ENCODE measurements around the gene RAMP1.

Gene RAMP1

DNA sequence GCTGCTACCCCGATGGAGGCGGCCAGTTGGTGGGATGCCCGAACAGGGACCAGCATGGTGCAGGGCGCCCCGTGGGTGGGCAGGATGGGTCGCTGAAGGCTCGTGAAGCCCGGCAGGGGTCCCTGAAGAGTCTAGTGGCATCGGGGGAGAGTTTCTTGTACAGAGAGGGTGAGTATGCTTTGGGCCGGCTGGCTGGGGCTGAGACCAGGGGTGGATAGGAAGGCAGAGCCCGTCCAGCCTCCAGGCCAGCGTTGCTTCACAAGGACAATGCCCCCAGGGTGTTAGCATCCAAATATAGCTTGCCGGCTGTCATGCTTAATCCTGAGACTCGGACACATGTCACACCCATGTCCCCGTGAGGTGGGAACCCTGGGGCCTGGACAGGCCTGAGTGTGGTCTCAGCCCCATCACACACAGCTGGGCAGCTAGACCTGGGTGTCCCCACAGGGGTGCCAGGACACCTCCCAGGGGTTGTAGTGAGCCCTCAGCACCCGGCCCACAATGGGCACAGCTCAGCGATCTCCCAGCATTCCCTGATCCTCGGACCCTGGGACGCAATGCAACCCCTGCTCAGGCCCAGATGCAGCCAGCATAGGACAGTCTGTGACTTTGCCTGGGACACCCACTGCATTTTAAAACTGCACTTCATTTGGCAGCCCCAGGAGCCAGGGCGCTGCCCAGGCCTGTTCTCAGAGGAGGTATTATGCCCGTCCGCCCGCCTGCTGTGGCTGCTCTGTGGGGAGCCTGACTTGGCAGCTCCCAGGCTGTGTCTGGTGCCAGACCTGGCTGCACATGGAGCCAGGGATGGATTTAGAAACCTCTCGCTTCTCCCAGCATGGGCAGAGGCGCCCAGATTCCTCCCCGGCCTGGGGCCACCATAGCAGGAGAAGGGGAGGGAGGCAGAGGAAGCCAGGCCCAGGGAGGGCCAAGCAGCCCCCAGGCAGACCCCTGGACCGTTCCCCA is 36.4 kb downstream of the RAMP1 start:
- no peak for DNase-seq (ENCODE audit: low spot score)

DNA sequence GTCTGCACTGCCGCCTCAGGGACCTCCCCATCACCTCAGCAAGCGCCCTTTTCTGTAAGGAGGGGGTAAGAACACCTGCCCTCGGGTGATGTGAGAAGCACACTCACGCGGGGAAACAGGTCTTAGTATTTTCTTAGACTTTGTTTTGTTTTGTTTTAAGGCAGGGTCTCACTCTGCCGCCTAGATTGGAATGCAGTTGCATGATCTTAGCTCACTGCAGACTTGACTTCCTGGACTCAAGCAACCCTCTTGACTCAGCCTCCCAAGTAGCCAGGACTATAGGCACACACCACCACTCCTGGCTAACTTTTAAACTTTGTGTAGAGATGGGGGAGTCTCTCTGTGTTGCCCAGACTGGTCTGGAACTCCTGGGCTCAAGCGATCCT is 37.1 kb downstream of the RAMP1 start:
- no peak for DNase-seq (ENCODE audit: low spot score)

DNA sequence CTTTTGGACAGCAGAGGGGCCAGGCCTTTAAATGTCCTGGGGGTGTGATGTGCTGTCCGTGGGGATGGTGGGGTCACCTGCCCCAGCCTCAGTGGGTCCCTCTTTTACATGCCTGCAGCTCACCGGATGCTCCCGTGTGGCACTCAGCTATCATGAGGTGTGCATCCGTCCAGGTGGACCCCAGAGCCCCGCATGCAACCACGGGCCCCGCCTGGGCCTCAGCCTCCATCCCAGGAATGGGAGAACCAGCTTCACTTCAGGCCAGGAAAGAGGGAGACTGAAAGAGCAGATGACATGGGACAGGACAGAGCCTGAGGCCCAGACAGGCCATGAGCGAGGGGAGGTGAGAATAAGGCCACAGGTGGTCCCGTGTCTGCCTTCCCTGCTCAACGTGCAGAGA is 37.5 kb downstream of the RAMP1 start:
- no peak for DNase-seq (ENCODE audit: low spot score)

DNA sequence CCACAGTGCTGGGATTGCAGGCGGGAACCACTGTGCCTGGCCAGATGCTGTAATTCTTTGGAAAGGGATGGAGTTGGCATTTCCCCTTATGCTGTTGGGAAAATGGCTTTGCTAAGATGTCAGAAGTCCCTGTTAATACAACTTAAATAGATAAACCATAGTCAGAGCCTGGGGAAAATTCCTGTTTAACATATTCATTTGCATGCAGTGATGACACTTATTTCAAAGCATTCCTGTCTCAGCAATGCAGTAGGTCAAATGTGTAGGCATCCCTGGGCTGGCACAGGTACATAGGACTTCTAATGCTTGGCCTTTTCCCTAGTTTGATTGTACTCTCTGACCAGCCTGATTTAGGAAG is 38.6 kb downstream of the RAMP1 start:
- DNase-seq (ENCODE audit: low spot score), result no peak

DNA sequence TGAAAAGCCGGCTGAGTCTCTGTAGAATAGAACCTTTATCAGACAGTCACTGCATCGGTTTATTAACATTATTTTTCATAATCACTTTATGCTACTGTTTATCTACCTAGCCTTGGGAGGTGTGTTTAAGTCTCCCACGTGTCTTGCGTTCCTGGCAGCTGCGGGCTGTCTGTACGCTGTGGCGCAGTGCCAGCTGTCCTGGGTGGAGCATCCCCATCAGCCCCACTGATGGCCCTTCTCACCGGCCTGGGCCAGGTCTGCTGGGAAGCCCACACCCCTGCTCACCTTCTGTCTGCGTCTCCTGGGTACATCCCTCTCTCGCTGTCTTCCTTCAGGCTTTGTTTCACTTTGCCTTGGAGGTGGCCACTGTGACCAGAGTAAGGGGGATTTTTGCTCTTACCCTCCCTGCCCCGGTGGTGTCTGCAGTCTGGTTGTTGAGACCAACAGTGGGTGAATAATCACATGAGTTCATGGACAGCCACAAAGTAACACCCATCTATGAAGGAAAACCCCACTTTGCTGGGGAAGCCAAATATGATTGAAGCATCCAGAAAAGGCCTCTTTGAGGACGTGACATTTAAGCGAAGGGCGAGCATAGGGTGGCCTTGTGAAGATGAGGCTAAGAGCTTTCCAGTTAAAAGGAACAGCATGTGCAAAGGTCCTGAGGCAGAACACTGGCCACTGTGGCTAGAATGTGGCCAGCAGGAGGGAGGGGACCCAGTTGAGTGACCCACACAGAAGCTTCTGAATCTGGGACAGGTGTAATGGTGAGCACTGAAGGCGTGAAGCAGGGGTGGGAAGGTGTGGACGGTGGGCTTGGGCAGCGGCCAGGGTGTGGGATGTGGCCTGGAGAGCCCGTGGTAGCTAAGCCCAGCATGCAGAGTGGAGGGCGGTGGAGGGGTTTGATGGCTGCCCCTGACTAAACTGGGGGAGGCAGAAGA is 41.7 kb downstream of the RAMP1 start:
- no peak for DNase-seq (ENCODE audit: low spot score)

DNA sequence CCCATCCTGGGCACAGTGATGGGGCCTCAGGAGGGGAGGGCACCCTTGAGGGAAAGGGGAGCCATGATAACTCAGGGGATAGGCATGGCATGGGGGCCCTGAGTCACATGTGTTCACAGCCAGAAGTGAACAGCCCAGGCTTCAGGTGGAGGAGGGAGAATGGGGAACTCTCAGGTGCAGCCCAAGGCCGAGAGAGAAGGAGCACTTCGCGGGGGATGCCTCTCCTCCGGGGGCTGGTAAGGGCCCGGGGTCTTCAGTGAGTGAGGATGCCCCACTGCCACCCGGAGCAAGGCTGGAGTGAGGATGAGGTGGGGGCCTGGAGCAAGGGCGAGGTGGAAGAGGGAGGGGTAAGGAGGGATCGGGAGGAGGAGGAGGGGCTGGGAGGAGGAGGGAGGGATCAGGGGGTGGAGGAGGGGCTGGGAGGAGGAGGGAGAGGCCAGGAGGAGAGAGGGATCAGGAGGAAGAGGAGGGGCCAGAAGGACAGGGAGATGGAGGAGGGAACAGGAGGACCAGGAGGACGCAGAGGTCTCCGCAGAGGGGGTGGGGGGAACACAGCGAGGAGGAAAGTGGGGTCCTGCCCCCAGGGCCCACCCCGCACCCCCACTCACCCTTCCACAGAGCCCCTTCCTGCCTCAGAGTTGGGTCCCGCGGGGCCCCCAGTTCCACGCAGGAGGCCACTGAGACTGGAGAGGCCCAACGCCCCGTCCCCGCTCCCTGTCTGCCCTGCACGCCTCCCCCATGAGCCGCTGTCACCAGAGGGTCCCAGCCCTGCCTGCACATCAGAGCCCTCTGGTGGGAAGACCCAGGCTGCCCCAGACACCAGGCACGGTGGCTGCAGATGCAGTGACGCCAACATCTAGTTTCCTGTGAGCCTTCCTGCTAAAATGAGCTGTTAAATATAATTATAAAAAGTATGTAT is 42.8 kb downstream of the RAMP1 start:
- DNase-seq (ENCODE audit: low spot score), result no peak

DNA sequence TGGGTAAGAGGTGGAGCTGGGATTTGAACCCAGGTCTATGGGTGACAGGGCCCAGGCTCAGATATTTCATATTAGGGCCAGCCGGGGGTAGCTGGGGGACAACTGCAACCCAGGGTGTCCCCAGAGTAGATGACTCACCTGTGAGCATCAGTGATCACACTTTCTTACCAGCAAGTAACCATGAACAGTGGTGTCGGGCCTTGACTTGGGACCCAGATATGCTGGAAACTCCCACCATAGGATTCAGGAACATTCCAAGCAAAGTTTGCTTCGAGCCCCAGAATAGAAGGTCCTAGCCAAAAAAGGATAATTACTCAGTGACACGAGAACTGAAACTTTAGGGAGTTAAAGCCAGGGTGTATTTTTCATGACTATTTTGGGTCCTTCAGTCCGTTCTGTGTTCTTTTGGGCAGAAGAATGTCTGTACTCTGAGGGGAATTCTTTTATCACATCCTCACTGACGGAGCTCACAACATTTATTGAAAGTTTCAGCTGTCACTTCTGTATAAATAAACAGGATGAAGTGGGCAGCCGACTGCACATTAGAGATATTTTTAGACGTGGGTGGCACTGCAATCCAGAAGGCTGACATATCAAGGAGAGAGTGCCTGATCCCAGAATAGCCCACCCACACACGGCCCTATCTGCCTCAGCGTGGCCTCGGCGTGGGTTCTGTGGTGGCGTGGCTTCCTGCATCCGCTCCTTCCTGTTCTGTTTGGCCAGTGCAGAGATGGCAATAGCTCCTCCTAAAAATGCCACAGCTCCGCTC is 45.6 kb downstream of the RAMP1 start:
- DNase-seq (ENCODE audit: low spot score), result no peak

DNA sequence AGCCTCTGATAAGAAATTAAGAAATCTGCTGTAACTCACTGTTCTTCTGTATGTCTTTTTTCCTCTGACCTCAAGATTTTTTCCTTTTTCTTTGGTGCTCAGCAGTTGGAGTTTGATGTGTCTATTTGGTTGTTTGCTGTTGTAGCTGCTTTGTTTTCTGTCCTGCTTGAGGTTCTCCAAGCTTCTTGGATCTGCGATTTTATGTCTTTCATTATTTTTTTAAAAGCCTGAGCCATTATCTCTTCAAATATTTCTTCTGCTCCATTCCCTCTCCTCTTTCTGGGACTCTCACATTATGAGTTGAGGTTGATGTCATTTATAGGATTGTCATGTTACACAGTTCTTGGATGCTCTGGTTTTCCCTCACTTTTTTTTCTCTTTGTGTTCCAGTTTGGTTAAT is 47.7 kb downstream of the RAMP1 start:
- DNase-seq (ENCODE audit: low spot score), result no peak

DNA sequence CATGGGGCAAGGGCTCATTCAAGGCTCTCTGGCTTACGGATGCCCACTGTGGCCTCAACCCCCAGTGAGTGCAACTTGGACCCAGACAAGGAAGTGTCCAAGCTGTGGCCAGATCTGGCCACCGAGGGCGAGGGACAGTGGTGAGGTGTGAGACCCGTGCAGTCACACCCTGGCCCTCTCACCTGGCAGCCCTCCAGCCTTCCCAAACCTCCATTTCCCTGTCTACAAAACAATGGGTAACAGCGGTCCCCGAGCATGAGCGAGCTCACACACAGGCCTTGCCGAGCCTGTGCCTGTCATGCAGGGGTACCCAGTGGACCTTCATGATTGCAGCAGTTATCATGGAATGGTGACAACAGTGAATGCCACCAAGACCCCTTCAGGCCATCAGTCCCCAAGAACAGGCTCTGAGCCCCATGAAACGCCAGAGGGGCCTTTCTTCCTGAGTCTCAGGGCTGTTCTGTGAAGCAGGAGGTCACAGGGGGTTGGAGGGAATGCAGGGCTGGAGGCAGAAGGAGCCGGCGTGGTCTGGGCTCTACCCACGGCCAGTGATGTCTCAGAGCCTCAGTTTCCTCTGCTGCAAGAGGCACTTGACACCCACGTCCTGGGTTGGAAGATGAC is 49.8 kb downstream of the RAMP1 start:
- DNase-seq (ENCODE audit: low spot score), result no peak

DNA sequence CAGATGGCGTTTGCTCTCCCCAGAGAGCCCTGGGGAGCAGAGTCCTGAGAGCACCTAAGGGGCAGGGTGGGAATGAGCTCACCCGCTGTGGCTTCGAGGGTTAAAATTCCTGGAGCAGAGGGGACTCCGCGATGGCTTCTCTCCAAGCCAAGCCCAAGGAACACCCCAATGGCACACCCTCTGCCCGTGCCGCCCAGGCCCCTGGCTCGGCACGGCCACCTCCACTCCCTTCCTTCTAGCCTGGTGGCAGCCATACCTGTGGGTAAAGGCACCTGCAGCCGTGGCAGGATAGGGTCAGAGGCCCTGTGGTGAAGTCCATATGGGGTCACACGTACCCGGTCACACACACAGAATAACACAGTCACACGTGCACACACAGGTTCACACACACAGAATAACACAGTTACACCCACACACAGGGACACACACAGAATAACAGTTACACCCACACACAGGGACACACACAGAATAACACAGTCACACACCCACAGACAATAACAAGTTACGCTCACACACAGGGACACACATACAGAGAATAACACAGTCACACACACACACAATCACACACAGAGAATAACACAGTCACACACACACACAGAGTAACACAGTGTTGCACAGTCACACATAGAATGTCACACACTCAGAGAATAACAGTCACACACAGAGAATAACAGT is 50.5 kb downstream of the RAMP1 start:
- no peak for DNase-seq (ENCODE audit: low spot score)

DNA sequence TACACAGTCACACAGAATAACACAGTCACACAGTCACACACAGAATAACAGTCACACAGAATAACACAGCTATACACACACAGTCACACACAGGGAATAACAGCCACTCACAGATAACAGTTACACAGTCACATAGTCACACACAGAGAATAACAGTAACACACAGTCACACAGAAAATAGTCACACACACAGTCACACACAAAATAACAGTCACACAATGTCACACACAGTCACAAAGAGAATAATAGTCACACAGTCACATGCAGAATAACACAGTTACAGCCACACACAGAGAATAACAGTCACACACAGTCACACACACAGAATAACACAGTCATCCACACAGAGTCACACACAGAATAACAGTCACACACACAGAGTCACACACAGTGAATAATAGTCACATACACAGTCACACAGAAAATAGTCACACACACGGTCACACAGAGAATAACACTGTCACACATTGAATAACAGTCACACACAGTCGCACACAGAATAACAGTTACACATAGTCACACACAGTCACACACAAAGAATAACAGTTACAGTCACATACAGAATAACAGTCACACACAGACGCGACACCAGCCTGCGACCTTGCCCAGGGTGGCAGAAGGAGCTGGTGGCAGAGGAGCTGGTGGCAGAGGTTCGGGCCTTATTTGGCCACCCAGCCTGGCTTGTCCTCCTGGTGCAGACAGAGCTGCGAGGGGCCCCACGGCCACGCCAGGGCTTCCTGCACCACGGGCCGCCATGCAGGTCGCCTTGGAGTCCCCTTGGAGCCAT is 51.3 kb downstream of the RAMP1 start:
- no peak for DNase-seq (ENCODE audit: low spot score)

DNA sequence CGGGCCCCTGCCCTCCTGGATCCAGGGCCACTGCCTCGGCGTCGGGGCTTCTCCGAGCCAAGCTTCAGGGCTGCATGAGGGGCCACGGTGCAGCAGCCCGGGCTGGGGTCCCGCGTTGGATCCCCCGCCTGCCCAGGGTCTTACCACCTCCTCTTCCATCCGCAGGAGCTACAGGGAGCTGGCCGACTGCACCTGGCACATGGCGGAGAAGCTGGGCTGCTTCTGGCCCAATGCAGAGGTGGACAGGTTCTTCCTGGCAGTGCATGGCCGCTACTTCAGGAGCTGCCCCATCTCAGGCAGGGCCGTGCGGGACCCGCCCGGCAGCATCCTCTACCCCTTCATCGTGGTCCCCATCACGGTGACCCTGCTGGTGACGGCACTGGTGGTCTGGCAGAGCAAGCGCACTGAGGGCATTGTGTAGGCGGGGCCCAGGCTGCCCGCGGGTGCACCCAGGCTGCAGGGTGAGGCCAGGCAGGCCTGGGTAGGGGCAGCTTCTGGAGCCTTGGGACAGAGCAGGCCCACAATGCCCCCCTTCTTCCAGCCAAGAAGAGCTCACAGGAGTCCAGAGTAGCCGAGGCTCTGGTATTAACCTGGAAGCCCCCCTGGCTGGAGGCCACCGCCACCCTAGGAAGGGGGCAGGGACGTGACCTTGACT is 52.1 kb downstream of the RAMP1 start:
- no peak for DNase-seq (ENCODE audit: low spot score)

DNA sequence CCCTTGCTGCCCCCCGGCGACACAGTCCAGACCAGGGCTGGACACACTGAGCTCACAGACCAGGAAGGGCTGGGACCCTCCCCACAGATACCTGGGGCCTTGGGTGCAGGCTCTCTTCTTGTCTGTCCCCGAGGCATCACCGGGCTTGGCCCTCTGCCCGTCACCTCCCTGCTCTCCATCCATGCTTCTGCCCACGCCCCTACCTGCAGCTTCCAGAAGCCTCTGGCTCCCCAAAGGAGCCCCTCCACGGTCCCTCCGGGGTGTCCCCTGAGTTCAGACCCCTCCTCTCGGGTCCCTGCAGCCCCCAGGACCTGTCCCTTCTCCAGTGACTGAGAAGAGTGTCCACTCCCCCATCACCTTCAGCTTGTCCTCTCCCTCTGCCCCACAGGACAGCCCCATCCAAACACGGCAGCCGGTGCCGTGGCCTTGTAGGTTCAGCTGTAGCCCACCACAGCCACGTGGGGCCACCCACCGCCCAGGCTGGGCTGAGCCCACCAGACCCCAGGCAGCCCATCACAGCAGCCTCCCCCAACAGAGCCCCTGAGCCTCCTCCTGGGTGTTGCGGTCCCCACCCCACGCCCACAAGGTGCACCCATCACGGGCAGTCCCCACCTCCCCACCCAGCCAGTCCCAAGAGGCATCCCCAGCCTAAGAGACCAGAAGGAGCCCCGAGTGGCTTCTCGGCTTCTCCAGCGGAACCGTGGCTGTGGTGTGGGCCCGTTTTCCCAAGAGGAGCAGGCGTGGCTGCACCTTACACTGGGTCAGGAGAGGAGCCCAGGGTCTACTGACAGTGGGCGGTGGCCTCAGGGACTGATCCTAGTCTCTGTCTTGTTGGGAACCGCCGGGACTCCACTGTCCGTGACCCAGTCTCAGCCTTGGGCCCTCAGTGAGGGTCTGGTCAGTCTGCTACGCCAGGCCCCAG is 53.1 kb downstream of the RAMP1 start:
- DNase-seq (ENCODE audit: low spot score), result no peak

DNA sequence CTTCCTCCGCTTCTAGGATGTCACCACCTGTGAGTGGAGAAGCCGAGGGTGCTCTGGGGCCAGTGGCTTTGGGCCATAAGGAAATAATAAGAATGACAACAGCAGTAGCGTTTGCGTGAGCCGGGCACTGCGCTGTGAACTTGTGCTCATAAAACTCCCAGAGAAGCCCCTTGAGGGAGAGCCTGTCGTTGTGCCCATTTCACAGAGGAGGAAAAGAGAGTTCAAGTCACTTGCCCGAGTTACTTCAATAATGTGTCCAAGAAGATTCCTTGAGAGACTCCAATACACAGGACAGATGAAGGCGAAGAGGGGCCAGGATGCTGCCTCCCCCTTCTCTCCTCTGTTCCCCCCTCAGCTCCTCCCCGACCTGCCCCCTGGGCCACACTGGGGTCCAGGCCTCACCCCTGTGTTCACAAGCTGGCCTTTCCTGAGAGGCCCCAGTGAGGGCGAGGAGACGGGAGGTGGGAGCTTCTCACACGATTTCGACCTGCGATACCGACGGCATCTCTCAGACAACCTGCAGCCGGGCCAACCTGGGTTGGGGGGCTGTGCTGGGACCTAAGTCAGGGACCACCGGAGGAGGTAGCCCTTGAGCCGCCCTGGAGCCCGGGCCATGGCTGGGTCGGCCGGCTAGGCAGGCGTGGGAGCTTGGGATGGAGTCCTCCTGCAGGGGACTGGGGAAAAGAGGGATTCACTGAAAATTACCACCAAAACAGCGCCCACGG is 53.9 kb downstream of the RAMP1 start:
- no peak for DNase-seq (ENCODE audit: low spot score)

DNA sequence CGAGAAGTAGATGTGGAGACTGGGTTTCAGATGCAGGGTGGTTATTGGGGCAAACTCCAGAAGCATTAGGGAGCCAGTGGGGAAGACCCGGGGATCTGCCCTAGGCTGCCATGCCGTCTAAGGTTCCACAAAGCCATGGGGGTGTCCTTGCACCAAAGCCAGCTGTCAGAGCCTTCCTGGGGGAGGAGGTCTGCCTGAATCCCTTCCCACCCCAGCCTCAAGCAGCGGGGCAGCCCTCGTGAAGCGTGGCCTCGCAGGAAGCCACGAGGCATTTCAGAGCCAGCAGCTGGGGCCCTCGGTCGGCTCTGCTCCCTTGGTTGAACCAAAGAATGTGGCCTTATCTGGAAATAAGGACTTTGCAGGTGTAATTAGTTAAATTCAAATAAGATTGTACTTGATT is 56.2 kb downstream of the RAMP1 start:
- DNase-seq (ENCODE audit: low spot score), result no peak

DNA sequence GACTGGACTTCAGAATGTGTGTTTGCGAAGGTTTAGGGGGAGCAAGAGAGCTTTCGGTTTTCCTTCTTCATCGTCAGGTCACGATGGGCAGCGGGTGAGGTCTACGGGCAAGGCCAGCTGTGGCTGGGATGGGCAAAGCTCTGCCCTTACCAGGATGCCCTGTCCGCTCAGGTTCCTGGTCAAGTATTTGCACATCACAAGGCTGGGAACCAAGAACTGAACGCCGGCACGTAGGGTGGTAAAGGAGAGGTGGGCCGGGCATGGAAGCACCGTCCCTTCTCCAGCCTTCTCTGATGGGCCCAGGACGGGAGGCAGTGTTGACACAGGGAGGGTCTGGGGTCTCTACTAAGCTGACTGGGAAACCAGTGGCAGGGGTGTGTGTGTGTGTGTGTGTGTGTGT is 56.9 kb downstream of the RAMP1 start:
- DNase-seq (ENCODE audit: low spot score), result no peak
